Measurements from ENCODE around the gene FGF3.

FGF3 gene

GRCh38 chr11:69822676-69823494, 3.7 kb upstream of the FGF3 start:
- no peak for DNase-seq

- no peak for DNase-seq
These were observed 2.4 kb upstream of the FGF3 start for GRCh38 chr11:69821511-69822040.

GRCh38 chr11:69820441-69820840, 1.2 kb upstream of the FGF3 start:
- DNase-seq: no peak

GRCh38 chr11:69819541-69820070, 390 bp upstream of the FGF3 start:
- no peak for DNase-seq

GRCh38 chr11:69818231-69818602, 999 bp downstream of the FGF3 start:
- DNase-seq: no peak

GRCh38 chr11:69817265-69818230, 1.7 kb downstream of the FGF3 start:
- DNase-seq: no peak

GRCh38 chr11:69816671-69817070, 2.5 kb downstream of the FGF3 start:
- DNase-seq: no peak

- no peak for DNase-seq
These were observed 3.2 kb downstream of the FGF3 start for GRCh38 chr11:69815973-69816372.

GRCh38 chr11:69814902-69815301, 4.3 kb downstream of the FGF3 start:
- DNase-seq: no peak

- DNase-seq: no peak
These were observed 4.8 kb downstream of the FGF3 start for GRCh38 chr11:69814411-69814810.

GRCh38 chr11:69813839-69814238, 5.4 kb downstream of the FGF3 start:
- DNase-seq: no peak

GRCh38 chr11:69812946-69813345, 6.3 kb downstream of the FGF3 start:
- DNase-seq: no peak

GRCh38 chr11:69812256-69812655, 7.0 kb downstream of the FGF3 start:
- no peak for DNase-seq

GRCh38 chr11:69811431-69811830, 7.8 kb downstream of the FGF3 start:
- no peak for DNase-seq

GRCh38 chr11:69810289-69811118, 8.7 kb downstream of the FGF3 start:
- no peak for DNase-seq

- no peak for DNase-seq
These were observed 10.5 kb downstream of the FGF3 start for GRCh38 chr11:69808667-69809086.

GRCh38 chr11:69807106-69807815, 12.0 kb downstream of the FGF3 start:
- DNase-seq: no peak

- no peak for DNase-seq
These were observed 14.3 kb downstream of the FGF3 start for GRCh38 chr11:69804769-69805508.

- no peak for DNase-seq
These were observed 15.5 kb downstream of the FGF3 start for GRCh38 chr11:69803604-69804218.

- no peak for DNase-seq
These were observed 16.2 kb downstream of the FGF3 start for GRCh38 chr11:69803022-69803421.

- DNase-seq: no peak
These were observed 16.6 kb downstream of the FGF3 start for GRCh38 chr11:69802590-69802989.

Data from activated naive CD4-positive, alpha-beta T cell treated with Interleukin-2 at 50 U/mL for 16 hours (primary cell).